ENCODE data around the gene CSMD2. TPM values are rescaled to one million over a fixed set of nuclear protein-coding genes. Genes with fewer than 3 reads are reported as not detected.

The CSMD2 gene
- total RNA-seq, 1 donor from 2014 or later: 0.08 TPM

DNA sequence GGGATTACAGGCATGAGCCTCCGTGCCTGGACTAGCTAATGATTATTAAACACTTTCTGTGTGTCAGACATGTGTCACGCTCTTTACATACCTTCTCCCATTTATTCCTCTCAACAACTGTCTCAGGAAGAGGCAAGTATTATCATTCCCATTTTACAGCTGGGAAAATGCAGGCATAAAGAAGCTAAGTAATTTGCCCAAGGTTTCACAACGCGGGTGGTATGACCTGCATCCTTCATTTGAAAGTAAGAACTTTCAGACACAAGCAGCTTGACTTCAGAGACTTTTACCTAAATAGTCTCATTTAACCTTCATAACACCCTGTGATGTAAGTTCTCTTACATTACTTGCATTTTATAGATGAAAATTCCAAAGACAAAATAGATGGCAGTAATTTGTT is 693.6 kb downstream of the CSMD2 start:
- no peak for ATAC-seq

DNA sequence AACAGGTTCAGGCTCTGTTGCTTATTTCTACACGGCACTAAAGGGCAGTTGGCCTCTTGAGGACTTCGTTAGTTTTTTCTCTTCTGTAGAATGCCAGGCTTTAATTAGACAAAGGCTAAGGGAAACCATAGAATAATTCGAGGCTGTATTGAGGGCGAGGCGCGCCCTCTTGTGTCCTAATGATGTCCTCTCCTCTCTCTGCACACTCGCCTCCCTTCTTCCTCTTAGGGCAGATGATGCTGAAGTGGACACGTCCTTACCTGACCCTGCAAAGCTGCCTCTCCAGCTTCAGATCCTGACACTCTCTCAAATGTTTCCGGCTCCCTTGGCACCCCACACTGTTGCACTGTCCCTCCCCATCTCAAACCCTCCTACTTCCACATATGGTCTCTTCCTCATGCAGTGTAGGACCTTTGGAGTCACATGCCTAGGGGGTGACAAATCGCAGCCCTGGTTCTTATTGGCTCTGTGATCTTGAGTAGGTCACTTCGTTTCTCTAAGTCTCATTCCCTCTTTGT is 694.5 kb downstream of the CSMD2 start:
- ATAC-seq: peak; percentile 78

DNA sequence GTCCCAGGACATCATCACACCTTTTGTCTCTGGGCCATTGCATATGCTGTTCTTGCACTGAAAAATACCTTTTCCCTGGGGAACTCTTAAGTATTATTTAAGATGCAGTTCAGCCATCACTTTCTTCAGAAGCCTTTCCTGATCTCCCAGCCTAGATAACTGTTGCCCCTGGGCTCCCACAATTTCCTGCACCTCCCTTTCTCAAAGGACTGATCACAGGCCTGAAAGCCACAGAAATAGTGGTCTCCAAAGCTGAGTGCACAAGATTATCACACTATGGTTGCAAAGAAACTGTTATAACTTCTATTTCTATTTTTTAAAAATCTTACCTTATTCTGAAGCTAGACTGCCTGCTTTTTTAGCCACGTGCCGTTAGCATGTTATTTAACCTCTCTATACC is 695.3 kb downstream of the CSMD2 start:
- ATAC-seq: no peak

DNA sequence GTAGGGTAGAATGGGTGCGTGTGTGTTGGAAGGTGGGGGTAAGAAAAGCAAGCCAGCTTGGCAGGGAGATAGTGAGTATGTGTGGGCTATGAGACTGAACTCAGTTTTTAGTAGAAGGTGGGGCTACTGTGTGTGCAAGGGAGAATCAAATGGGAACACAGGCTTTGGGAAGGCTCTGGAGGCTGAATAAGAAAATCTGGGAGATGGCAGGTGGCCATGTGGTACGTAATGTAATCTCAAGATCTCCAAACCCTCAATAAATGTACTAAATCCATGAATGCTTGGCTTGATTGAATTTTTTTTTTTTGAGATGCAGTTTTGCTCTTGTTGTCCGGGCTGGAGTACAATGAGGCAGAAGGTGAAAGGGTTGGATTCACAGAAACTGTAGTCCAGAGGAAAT is 696.1 kb downstream of the CSMD2 start:
- ATAC-seq: no peak

DNA sequence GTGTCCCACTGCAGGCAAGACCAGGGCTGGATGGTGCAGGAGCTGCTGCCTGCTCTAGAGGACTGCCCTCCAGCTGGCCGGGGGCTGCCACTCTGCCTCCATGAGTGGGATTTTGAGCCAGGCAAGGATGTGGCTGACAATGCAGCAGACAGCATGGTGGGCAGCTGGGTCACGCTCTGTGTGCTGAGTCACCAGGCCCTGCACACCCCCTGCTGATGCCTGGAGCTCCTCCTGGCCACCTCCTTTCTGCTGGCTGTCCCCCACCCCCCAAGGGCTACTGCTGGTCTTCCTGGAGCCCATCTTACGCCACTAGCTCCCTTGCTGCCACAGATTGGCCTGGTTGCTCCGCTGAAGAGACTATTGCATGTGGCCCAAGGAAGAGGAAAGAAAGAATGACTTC is 696.5 kb downstream of the CSMD2 start:
- ATAC-seq: no peak

DNA sequence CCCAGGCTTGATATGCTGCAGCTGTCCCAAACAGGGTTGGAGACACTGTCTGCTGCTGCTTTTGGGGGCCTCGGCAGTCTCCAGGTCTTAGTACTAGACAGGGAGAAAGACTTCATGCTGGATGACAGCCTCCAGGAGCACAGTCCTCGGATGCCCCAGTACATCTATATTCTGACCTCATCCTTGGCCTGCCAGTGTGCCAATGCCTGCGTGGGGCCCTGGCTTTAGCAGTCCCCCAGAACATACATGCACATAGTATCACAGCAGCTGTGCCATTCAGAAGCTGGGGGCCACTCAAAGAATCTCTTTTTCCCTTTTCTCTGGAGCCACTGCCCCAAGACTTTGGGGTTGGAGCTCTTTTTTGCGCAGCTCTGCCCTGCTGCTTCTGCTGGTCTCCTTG is 697.0 kb downstream of the CSMD2 start:
- ATAC-seq: no peak

DNA sequence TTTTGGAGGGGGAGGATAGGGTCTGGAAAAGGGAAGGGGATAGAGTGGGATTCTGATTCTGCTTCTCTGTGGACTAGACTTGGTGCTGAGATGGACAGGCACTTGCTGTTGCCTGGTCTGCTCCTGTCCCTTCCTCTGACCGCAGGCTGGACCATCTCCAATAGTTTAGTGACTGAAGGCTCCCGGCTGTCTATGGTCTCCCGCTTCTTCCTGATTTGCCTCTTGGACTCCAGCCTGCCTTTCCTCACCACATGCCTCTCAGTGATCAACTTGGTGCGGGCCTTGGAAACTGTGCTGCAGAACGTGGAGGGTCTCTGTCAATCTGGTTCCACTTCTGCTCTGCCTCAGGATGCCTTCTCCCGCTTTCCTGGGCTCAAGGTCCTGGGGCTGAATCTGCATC is 698.9 kb downstream of the CSMD2 start:
- ATAC-seq: no peak

DNA sequence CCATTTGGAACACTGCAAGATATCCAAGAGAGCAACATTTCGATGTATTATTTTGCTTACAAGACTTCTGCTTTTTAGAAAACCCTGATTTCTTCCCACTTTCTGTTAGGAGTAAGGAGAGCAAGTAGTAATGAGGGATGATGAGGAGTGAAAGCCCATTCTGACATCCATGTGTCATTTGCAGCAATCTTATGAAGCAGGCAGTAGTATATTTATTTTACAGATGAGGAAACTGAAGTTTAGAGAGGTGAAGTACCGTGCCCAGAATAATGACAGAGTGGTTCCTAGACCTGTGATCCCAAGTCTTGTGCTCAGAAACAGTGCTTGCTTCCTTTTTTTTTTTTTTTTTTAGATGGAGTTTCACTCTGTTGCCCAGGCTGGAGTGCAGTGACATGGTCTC is 699.7 kb downstream of the CSMD2 start:
- no peak for ATAC-seq

DNA sequence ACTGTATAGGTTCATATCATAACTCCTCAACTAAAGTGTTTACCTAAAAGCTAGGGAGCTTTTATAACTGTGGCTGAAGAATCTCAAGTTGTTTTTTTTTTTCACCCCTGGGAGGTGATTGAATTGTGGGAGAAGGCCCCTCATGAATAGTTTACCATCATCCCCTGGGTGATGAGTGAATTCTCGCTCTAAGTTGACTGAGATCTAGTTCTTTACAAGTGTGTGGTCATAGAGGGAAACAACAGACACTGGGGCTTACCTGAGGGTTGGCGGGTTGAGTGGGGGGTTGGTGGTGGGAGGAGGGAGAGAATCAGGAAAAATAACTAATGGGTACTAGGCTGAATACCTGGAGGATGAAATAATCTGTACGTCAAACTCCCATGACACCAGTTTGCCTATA is 700.5 kb downstream of the CSMD2 start:
- ATAC-seq: no peak

Other genes starting within 250 kb of the CSMD2 start
- not detected for gene C1orf94, start 11.7 kb upstream of the CSMD2 start, total RNA-seq